ENCODE measurements around the gene IQSEC3. TPM values are rescaled to one million over a fixed set of nuclear protein-coding genes. Genes with fewer than 3 reads are reported as not detected.

The IQSEC3 gene
- total RNA-seq, 2 experiments from 2014 or later: not detected

GRCh38 chr12:226401-226800 lies 159.8 kb downstream of the IQSEC3 start:
- no TSS peak for BruUV-seq (replicated peaks)
- H3K36me3 ChIP-seq (ENCODE audit: insufficient read depth, low read length): no peaks in the 10 kb centered on the region
- no peaks in the 10 kb centered on the region for H3K9me2 ChIP-seq (ENCODE audit: insufficient read depth, low read length)
- CTCF ChIA-PET (ENCODE audit: unreplicated experiment): no interaction called here
- H3K79me2 ChIP-seq (ENCODE audit: insufficient read depth, low read depth, low read length): no peaks in the 10 kb centered on the region
- H3K4me1 ChIP-seq (ENCODE audit: insufficient read depth, low read length, poor library complexity, severe bottlenecking): no peaks in the 10 kb centered on the region
- H3K27ac ChIP-seq (ENCODE audit: low read depth, low read length, poor library complexity, severe bottlenecking): no peak overlapping the region
- POLR2A ChIA-PET: no interaction called here
- DNase-seq (ENCODE audit: low spot score): no peak
- no peak overlapping the region for H2AFZ ChIP-seq (ENCODE audit: low read length)
- H3K4me3 ChIP-seq (ENCODE audit: low read depth, low read length, poor library complexity, severe bottlenecking): no peak overlapping the region
- TF ChIP-seq, protein P1, sequence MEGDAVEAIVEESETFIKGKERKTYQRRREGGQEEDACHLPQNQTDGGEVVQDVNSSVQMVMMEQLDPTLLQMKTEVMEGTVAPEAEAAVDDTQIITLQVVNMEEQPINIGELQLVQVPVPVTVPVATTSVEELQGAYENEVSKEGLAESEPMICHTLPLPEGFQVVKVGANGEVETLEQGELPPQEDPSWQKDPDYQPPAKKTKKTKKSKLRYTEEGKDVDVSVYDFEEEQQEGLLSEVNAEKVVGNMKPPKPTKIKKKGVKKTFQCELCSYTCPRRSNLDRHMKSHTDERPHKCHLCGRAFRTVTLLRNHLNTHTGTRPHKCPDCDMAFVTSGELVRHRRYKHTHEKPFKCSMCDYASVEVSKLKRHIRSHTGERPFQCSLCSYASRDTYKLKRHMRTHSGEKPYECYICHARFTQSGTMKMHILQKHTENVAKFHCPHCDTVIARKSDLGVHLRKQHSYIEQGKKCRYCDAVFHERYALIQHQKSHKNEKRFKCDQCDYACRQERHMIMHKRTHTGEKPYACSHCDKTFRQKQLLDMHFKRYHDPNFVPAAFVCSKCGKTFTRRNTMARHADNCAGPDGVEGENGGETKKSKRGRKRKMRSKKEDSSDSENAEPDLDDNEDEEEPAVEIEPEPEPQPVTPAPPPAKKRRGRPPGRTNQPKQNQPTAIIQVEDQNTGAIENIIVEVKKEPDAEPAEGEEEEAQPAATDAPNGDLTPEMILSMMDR (conservative IDR thresholded peaks at IDR 0.05; ENCODE audit: low read length): no peak
- no peak for TF ChIP-seq EZH2phosphoT487 (IDR thresholded peaks at IDR 0.05; ENCODE audit: borderline replicate concordance, low read depth, low read length)
- H3K4me2 ChIP-seq (ENCODE audit: low read length): no peak overlapping the region
- no peaks in the 10 kb centered on the region for H4K20me1 ChIP-seq (ENCODE audit: insufficient read depth, low read length)
- intact Hi-C loops (cut with micrococcal nuclease; ENCODE audit: unreplicated experiment): no loop called here
- H3K9me3 ChIP-seq (ENCODE audit: low read length): no peaks in the 10 kb centered on the region

DNA sequence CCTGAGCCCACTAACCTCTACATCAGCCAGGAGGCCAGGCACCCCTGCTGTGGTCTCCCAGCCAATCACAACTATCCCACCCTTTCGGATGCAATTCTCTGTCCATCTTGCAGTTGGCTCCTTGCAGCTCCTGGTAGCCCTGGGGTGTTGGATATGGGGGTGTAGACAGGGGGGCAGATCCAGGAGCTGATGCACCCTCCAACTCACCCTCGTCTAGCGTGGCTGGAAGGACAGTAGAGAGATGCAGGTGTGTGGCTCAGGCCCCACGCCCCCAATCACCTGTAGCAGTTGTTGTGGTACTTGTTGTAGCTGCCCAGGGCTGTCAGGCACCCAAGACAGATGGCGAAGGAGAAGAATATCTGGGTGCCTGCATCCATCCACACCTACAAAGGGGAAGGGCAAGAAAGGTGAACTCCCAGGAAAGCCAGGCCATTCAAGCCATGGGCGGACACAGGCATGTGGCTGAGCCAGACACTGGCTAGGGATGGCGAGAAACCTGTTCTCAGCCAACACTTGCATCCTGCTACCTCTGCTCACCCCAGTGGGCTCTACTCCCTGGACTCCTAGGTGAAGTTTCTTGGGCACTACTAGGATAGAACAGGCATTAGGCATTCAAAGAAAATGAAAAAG lies 160.8 kb downstream of the IQSEC3 start:
- Histone ChIP-seq H3K27ac (ENCODE audit: low read depth, low read length, poor library complexity, severe bottlenecking) (no peak overlapping the region), H3K9me2 (ENCODE audit: insufficient read depth, low read length) (no peaks in the 10 kb centered on the region), H3K4me3 (ENCODE audit: low read depth, low read length, poor library complexity, severe bottlenecking) (no peak overlapping the region), H3K36me3 (ENCODE audit: insufficient read depth, low read length) (no peaks in the 10 kb centered on the region), H3K79me2 (ENCODE audit: insufficient read depth, low read depth, low read length) (no peaks in the 10 kb centered on the region), H3K9me3 (ENCODE audit: low read length) (no peaks in the 10 kb centered on the region), H3K4me1 (ENCODE audit: insufficient read depth, low read length, poor library complexity, severe bottlenecking) (no peaks in the 10 kb centered on the region), H2AFZ (ENCODE audit: low read length) (no peak overlapping the region), H4K20me1 (ENCODE audit: insufficient read depth, low read length) (no peaks in the 10 kb centered on the region), H3K4me2 (ENCODE audit: low read length) (no peak overlapping the region)
- TF ChIP-seq EZH2phosphoT487 (IDR thresholded peaks at IDR 0.05; ENCODE audit: borderline replicate concordance, low read depth, low read length): no peak
- TF ChIP-seq, protein P1 (conservative IDR thresholded peaks at IDR 0.05; ENCODE audit: low read length): no peak
- CTCF ChIA-PET (ENCODE audit: unreplicated experiment): no interaction called here
- no peak for DNase-seq (ENCODE audit: low spot score)
- no TSS peak for BruUV-seq (replicated peaks)
- intact Hi-C loops (cut with micrococcal nuclease; ENCODE audit: unreplicated experiment): no loop called here
- POLR2A ChIA-PET: no interaction called here

Other genes starting within 250 kb of the IQSEC3 start
- not detected in 2 replicates for gene SLC6A12, start 147.4 kb downstream of the IQSEC3 start, total RNA-seq (2014; rRNA removed; shearing (Covaris generic))
- not detected in 2 replicates for gene SLC6A12, start 147.4 kb downstream of the IQSEC3 start, total RNA-seq (2022)
- gene SLC6A13, start 196.1 kb downstream of the IQSEC3 start, total RNA-seq (2014; rRNA removed; shearing (Covaris generic)): 0.09 TPM in 1 of 2 replicates, not detected in the other
- gene SLC6A13, start 196.1 kb downstream of the IQSEC3 start, total RNA-seq (2022): not detected in 2 replicates

Data from OCI-LY7 (cell line).